B cell (primary cell): ENCODE measurements around the gene IL11RA. TPM values are rescaled to one million over a fixed set of nuclear protein-coding genes. Genes with fewer than 3 reads are reported as not detected.

Experiments
- ATAC-seq: fragments of 200-7000 bp; cut with Tn5 transposase; one replicate; pipeline ENCODE4 v1.10.0; 2021; ENCODE audit warnings: low read depth, mild to moderate bottlenecking, moderate number of reproducible peaks, moderate library complexity
- CTCF ChIA-PET: fragments of 350-600 bp; sonication (Branson Sonifier 250); formaldehyde crosslinking; loops from one replicate; lab custom pipeline; 2021; ENCODE audit warnings: antibody characterized with exemption, inconsistent platforms; lab: Charles Lee
- POLR2A ChIA-PET: fragments of 350-600 bp; sonication (Branson Sonifier 250); formaldehyde crosslinking; loops from one replicate; lab custom pipeline; 2021; ENCODE audit warnings: antibody characterized with exemption; lab: Charles Lee
- DNase-seq: peaks from one replicate; pipeline ENCODE4 v3.0.0; 2013
- H2AFZ ChIP-seq: 2 replicates; pipeline ENCODE4 v1.6.1; 2012; ENCODE audit warnings: mild to moderate bottlenecking, low read depth, low read length; ENCODE audit not compliant: insufficient read depth, poor library complexity, severe bottlenecking
- H3K27ac ChIP-seq, 2 donors: 1 replicate in 1 of 2; 2 replicates in 1 of 2; pipeline ENCODE4 v1.5.1; 2012 to 2013; ENCODE audit warnings: low read length in 2 of 2, mild to moderate bottlenecking in 2 of 2, moderate library complexity in 1 of 2
- H3K27me3 ChIP-seq, 4 experiments: fragments of 200-600 bp in 1 of 4; sonication (generic) in 1 of 4; replicated peaks in 1 of 4; 1 replicate in 2 of 4; 2 replicates in 2 of 4; pipeline versions ENCODE4 v1.6.1 to v1.7.0; 2013 to 2016; ENCODE audit warnings: low read length in 3 of 4, mild to moderate bottlenecking in 2 of 4, mixed read lengths in 1 of 4, moderate library complexity in 1 of 4; ENCODE audit not compliant: insufficient read depth in 4 of 4, control insufficient read depth in 3 of 4; ENCODE audit errors: control extremely low read depth in 1 of 4
- H3K36me3 ChIP-seq, 2 experiments: replicated peaks in 1 of 2; 1 replicate in 1 of 2; 2 replicates in 1 of 2; pipeline versions ENCODE4 v1.6.1 to v1.7.1; 2013; ENCODE audit warnings: low read length in 1 of 2; ENCODE audit not compliant: insufficient read depth in 2 of 2, control insufficient read depth in 1 of 2; ENCODE audit errors: control extremely low read depth in 1 of 2, extremely low read depth in 1 of 2
- H3K4me1 ChIP-seq, 2 donors: fragments of 200-600 bp in 1 of 2; sonication (generic) in 1 of 2; 1 replicate in 1 of 2; 2 replicates in 1 of 2; pipeline versions ENCODE4 v1.5.1 to v1.6.1; 2013 to 2017; ENCODE audit warnings: low read length in 2 of 2; ENCODE audit not compliant: control insufficient read depth in 2 of 2, insufficient read depth in 2 of 2
- H3K4me2 ChIP-seq: replicated peaks from 2 replicates; pipeline ENCODE3; 2012; ENCODE audit warnings: mild to moderate bottlenecking, low read depth, low read length; ENCODE audit not compliant: poor library complexity, severe bottlenecking
- H3K4me3 ChIP-seq, 5 experiments: fragments of 200-600 bp in 1 of 5; sonication (generic) in 1 of 5; 1 replicate in 3 of 5; 2 replicates in 2 of 5; pipeline versions ENCODE4 v1.5.1 to v1.7.0; 2011 to 2016; ENCODE audit warnings: low read length in 4 of 5, mild to moderate bottlenecking in 4 of 5, low read depth in 2 of 5, control low read depth in 1 of 5, moderate library complexity in 1 of 5; ENCODE audit not compliant: insufficient read depth in 1 of 5; ENCODE audit errors: control extremely low read depth in 1 of 5, extremely low read depth in 1 of 5
- H3K79me2 ChIP-seq: fragments of 200-600 bp; sonication (generic); one replicate; pipeline ENCODE4 v1.6.0; 2016; ENCODE audit warnings: low read length; ENCODE audit not compliant: control insufficient read depth, insufficient read depth
- H3K9ac ChIP-seq: fragments of 200-600 bp; sonication (generic); 2 replicates; pipeline ENCODE4 v1.6.1; 2017; ENCODE audit warnings: mild to moderate bottlenecking, low read length, moderate library complexity
- H3K9me3 ChIP-seq, 3 donors: one replicate each; pipeline versions ENCODE4 v1.6.1 to v1.7.1; 2013; ENCODE audit warnings: low read length in 2 of 3; ENCODE audit not compliant: control insufficient read depth in 2 of 3, insufficient read depth in 1 of 3; ENCODE audit errors: control extremely low read depth in 1 of 3
- H4K20me1 ChIP-seq: 2 replicates; pipeline ENCODE4 v1.6.0; 2012; ENCODE audit warnings: mild to moderate bottlenecking, low read length; ENCODE audit not compliant: insufficient read depth, control insufficient read depth, poor library complexity, severe bottlenecking
- H3K27ac Mint-ChIP-seq: one replicate; pipeline ENCODE4 v1.8.0; 2021; ENCODE audit warnings: mixed read lengths
- H3K27me3 Mint-ChIP-seq: one replicate; pipeline ENCODE4 v1.8.0; 2021; ENCODE audit warnings: mixed read lengths
- H3K4me1 Mint-ChIP-seq: one replicate; pipeline ENCODE4 v1.8.0; 2021; ENCODE audit warnings: mixed read lengths
- H3K4me3 Mint-ChIP-seq: one replicate; pipeline ENCODE4 v1.8.0; 2021; ENCODE audit warnings: mixed read lengths
- H3K9me3 Mint-ChIP-seq: one replicate; pipeline ENCODE4 v1.8.0; 2022; ENCODE audit warnings: mixed read lengths; ENCODE audit not compliant: insufficient read depth
- EZH2 ChIP-seq: IDR thresholded peaks from 2 replicates; pipeline ENCODE4 v1.6.1; 2012; ENCODE audit warnings: borderline replicate concordance, low read depth, mild to moderate bottlenecking, moderate library complexity, low read length; ENCODE audit not compliant: insufficient read depth, poor library complexity, severe bottlenecking
- WGBS: methylation state at CpG from one replicate; pipeline ENCODE4 v1.1.5; 2013; ENCODE audit warnings: missing lambda C conversion rate; ENCODE audit not compliant: insufficient coverage; 5-methylcytosine and 5-hydroxymethylcytosine counted together
- intact Hi-C: fragments of 100-400 bp; cut with micrococcal nuclease; formaldehyde crosslinking; loops from one replicate; pipeline ENCODE4 v1.10.0; 2022
- polyA plus RNA-seq: library from polyadenylated mRNA; depleted of rRNA; stranded (reverse); fragments of >200 nt; gene quantifications from 2 replicates; pipeline ENCODE4 v1.2.3, GENCODE V29; 2012
- total RNA-seq, 2 donors: library from RNA; stranded (reverse); fragments of 120-200 nt in 1 of 2; gene quantifications; 1 replicate in 1 of 2; 2 replicates in 1 of 2; pipeline versions ENCODE4 v1.2.3 to v1.2.4, GENCODE V29; 2013 to 2022
- TF ChIP-seq, protein P1 (sequence below): fragments of 200-600 bp; IDR thresholded peaks from one replicate; pipeline ENCODE4 v1.8.0; 2022; ENCODE audit warnings: antibody characterized with exemption, mild to moderate bottlenecking

Gene IL11RA
- total and polyA plus RNA-seq, 2 donors (not counting 1 experiment from before 2014, with no cell fraction given) = 47.3 to 58.0 TPM

DNA sequence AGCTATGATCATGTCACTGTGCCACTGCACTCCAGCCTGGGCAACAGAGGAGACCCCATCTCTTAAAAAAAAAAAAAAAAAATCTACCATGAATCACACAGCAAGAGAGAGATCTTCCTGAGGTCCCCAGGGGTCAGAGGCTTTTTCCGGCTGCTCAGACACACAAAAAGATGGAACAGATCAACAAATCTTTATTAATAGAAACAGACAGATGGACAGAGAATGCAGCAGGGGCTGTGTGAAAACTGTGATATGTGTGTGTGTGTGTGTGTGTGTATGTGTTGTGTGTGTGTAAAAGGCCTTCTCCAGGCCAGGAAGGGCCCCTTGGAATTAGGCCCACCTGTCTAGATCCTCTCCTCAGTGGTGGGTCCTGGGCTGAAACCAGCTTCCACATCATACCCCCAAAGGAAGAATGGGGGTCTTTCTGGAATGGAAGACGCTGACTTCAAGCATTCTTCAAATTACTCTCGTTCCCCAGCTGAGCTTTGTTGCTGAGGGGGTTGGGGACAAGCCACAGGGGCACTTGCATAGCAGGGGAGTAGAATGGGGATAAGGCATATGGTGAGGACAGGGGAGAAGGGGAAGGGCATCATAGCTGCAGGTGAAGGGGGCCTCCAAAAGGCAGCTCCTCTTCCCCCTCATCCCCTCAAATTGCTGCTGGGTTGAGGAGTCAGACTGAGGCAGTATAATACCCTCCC, 17.3 kb upstream of the IL11RA start:
- Mint-ChIP-seq H3K27me3 (peaks cover 10% of the 10 kb centered on the region), H3K27ac (no peak overlapping the region), H3K4me1 (peaks cover 30% of the 10 kb centered on the region), H3K9me3 (no peaks in the 10 kb centered on the region), H3K4me3 (no peak overlapping the region)
- H3K27me3 ChIP-seq = peaks cover 0 to 12% (median 2%) of the 10 kb centered on the region in 4 experiments
- TF ChIP-seq, protein P1, sequence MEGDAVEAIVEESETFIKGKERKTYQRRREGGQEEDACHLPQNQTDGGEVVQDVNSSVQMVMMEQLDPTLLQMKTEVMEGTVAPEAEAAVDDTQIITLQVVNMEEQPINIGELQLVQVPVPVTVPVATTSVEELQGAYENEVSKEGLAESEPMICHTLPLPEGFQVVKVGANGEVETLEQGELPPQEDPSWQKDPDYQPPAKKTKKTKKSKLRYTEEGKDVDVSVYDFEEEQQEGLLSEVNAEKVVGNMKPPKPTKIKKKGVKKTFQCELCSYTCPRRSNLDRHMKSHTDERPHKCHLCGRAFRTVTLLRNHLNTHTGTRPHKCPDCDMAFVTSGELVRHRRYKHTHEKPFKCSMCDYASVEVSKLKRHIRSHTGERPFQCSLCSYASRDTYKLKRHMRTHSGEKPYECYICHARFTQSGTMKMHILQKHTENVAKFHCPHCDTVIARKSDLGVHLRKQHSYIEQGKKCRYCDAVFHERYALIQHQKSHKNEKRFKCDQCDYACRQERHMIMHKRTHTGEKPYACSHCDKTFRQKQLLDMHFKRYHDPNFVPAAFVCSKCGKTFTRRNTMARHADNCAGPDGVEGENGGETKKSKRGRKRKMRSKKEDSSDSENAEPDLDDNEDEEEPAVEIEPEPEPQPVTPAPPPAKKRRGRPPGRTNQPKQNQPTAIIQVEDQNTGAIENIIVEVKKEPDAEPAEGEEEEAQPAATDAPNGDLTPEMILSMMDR = no peak
- TF ChIP-seq EZH2 = no peak
- peaks cover 26% of the 10 kb centered on the region for H3K79me2 ChIP-seq
- H3K4me3 ChIP-seq = no peak overlapping the region
- no peak overlapping the region for H3K9ac ChIP-seq
- ATAC-seq = no peak
- no peak for DNase-seq
- no peak overlapping the region for H2AFZ ChIP-seq
- CTCF ChIA-PET = interaction anchor here (0.9 to 8.4 kb wide), 33 partner anchors 8 to 1072 kb away, joined by 3 to 150 read pairs (median 5); partner anchors contain the start of genes DCTN3, DNAI1, FAM219A and GALT
- POLR2A ChIA-PET = interaction anchor here (1.1 kb wide), 1 partner anchor 22 kb away, joined by 6 read pairs; the partner anchor contains the start of gene RPP25L
- peaks cover 0 to 3% of the 10 kb centered on the region in 2 experiments for H3K36me3 ChIP-seq
- intact Hi-C loops = no loop called here
- no peaks in the 10 kb centered on the region for H3K9me3 ChIP-seq
- WGBS = no CpG with 5 or more reads among the region's 3 CpGs
- H3K27ac ChIP-seq = no peak overlapping the region
- H3K4me1 ChIP-seq = peaks cover 16 to 32% of the 10 kb centered on the region in 2 donors
- H4K20me1 ChIP-seq = peaks cover 16% of the 10 kb centered on the region
- no peak overlapping the region for H3K4me2 ChIP-seq

DNA sequence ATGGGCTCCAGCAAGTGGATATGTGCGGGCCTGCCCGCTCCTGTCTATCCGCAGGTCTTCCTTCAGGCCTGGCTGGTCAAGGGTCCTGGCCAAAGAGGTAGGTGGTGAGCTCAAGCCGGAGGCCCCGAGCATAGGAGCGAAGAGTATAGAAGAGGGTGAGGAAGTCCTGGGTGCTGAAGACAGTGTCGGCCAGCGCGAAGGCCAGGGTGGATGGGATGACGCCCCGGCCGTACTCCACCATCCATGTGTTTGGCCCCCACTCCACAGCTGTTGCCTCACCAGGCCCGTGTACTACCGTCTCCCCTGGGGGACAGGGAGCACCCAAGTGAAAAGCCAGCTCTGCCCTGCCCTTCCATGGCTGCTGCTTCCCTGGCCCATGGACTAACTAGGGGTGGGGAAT, 16.4 kb upstream of the IL11RA start:
- H3K27me3 ChIP-seq = peaks cover 0 to 4% (median 0%) of the 10 kb centered on the region in 4 experiments
- no peak for DNase-seq
- no peak overlapping the region for H3K27ac ChIP-seq
- peak overlapping the region; percentile 41 for H3K27ac Mint-ChIP-seq
- no peak overlapping the region for H3K4me3 ChIP-seq
- H3K4me3 Mint-ChIP-seq = peak overlapping the region; percentile 66
- TF ChIP-seq, protein P1 = no peak
- TF ChIP-seq EZH2 = no peak
- H4K20me1 ChIP-seq = peaks cover 16% of the 10 kb centered on the region
- peaks cover 30% of the 10 kb centered on the region for H3K4me1 Mint-ChIP-seq
- H3K4me2 ChIP-seq = peak overlapping the region; percentile 17
- ChIA-PET POLR2A (no interaction called here), CTCF (interaction anchor here (1.2 to 8.4 kb wide), 12 partner anchors 12 to 302 kb away, joined by 3 to 150 read pairs (median 15); partner anchors contain the start of genes DCTN3, GALT and RPP25L)
- no peaks in the 10 kb centered on the region for H3K9me3 Mint-ChIP-seq
- intact Hi-C loops = no loop called here
- H3K36me3 ChIP-seq = peaks cover 0 to 3% of the 10 kb centered on the region in 2 experiments
- no peak overlapping the region for H3K9ac ChIP-seq
- 88% methylated on average over 8 of the region's 14 CpGs for WGBS
- H3K9me3 ChIP-seq = no peaks in the 10 kb centered on the region
- peaks cover 16 to 32% of the 10 kb centered on the region in 2 donors for H3K4me1 ChIP-seq
- no peak for ATAC-seq
- H3K79me2 ChIP-seq = peaks cover 26% of the 10 kb centered on the region
- no peak overlapping the region for H2AFZ ChIP-seq
- peaks cover 3% of the 10 kb centered on the region for H3K27me3 Mint-ChIP-seq
